Body of pancreas (tissue), 4 donors: Measurements from ENCODE around the gene MYO1G.

ENCODE experiments used
- POLR2A ChIP-seq, 3 donors: fragments of 450-650 bp; IDR thresholded peaks; one replicate each; pipeline ENCODE4 v1.6.1; 2016; ENCODE audit warnings: antibody characterized with exemption in 3 of 3, mild to moderate bottlenecking in 2 of 3
- TF ChIP-seq, protein P1 (sequence below), 7 experiments: fragments of 450-650 bp in 4 of 7; fragments of 200-600 bp in 3 of 7; sonication (generic) in 3 of 7; IDR thresholded peaks; one replicate each; pipeline ENCODE4 v1.5.1; 2016 to 2019; ENCODE audit warnings: antibody characterized with exemption in 7 of 7

DNA sequence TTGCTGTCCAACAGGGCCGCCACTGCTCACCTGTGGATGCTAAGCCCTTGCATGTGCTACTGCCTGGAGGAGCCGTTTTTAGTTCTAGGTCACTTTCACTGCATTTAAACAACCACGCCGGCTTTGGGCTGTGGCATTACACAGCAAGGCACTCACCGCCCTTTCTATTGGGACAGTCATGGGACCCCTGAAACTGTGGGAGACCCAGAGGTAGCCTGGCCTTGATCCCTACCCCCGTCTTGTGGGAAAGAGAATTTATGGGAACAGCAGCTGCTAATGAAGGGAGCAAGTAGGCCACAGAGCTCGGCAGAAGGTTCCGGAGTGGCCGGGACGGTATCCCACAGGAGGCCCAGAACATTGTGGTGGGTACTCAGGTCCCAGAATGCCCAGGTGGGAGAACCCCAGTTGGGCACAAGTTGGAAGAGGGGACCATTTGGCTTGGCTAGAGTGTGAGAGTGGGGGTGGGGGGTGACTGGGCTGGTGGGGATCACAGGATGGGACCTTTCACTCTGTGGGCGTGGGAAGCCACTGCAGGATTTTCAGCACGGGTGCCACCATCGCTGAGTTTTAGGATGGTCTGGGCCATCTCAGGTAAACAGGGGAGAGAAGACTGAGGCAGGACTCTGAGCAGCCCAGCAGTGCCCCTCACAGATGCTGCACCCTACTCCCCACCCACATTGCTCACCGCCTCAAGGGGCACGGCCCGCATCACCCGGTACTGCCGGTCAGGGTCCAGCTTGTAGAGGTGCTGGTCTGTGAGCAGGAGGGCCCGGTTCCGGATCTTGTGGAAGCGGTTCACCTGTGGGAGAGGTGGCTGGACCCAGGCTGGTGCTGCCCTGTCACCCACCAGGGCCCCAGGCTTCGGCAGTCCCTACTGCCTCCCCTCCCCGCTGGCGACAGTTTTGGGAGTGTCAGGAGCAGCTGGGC lies 15.2 kb downstream of the MYO1G start:
- TF ChIP-seq, protein P1, sequence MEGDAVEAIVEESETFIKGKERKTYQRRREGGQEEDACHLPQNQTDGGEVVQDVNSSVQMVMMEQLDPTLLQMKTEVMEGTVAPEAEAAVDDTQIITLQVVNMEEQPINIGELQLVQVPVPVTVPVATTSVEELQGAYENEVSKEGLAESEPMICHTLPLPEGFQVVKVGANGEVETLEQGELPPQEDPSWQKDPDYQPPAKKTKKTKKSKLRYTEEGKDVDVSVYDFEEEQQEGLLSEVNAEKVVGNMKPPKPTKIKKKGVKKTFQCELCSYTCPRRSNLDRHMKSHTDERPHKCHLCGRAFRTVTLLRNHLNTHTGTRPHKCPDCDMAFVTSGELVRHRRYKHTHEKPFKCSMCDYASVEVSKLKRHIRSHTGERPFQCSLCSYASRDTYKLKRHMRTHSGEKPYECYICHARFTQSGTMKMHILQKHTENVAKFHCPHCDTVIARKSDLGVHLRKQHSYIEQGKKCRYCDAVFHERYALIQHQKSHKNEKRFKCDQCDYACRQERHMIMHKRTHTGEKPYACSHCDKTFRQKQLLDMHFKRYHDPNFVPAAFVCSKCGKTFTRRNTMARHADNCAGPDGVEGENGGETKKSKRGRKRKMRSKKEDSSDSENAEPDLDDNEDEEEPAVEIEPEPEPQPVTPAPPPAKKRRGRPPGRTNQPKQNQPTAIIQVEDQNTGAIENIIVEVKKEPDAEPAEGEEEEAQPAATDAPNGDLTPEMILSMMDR (IDR thresholded peaks at IDR 0.05): no peak
- TF ChIP-seq POLR2A (IDR thresholded peaks at IDR 0.05): no peak
